Endothelial cell of umbilical vein (primary cell): ENCODE measurements around the gene MERTK. TPM values are rescaled to one million over a fixed set of nuclear protein-coding genes. Genes with fewer than 3 reads are reported as not detected.
"Not testable (repeated sequence)": the region's sequence is repeated elsewhere in the genome, so short reads cannot be mapped to it uniquely, and the experiment has no call there.

ENCODE experiments used
- BruUV-seq: library from RNA; stranded (reverse); fragments of 400-500 nt; replicated peaks from 2 replicates; lab custom pipeline; 2021; lab: Mats Ljungman, UMichigan
- CTCF ChIA-PET: fragments of 300-600, 350-600 bp; sonication (Branson Sonifier 250); formaldehyde crosslinking; loops from one replicate; lab custom pipeline; 2021; ENCODE audit warnings: antibody characterized with exemption, inconsistent platforms; lab: Charles Lee
- POLR2A ChIA-PET: fragments of 300-600, 350-600 bp; sonication (Branson Sonifier 250); formaldehyde crosslinking; loops from one replicate; lab custom pipeline; 2021; ENCODE audit warnings: antibody characterized with exemption, inconsistent platforms; lab: Charles Lee
- DNase-seq: peaks from one replicate; pipeline ENCODE4 v3.0.0-alpha.2; 2011; ENCODE audit warnings: low read depth, low spot score
- FAIRE-seq: peaks from 2 replicates; lab custom pipeline; 2011; peaks lifted over from hg19 to GRCh38; lab: Jason Lieb, UNC
- H2AFZ ChIP-seq: 2 replicates; pipeline ENCODE4 v1.6.0; 2012; ENCODE audit warnings: low read depth, low read length, control low read depth, inconsistent platforms
- H3K27ac ChIP-seq: 2 replicates; pipeline ENCODE4 v1.5.1; 2011; ENCODE audit warnings: low read depth, mild to moderate bottlenecking, control low read depth, low read length, moderate library complexity; ENCODE audit not compliant: insufficient read depth
- H3K27me3 ChIP-seq, 2 experiments: 2 replicates each; pipeline versions ENCODE4 v1.6.0 to v1.6.1; 2011; ENCODE audit warnings: low read length in 2 of 2, mixed read lengths in 1 of 2; ENCODE audit not compliant: control insufficient read depth in 2 of 2, insufficient read depth in 2 of 2
- H3K36me3 ChIP-seq, 2 experiments: 2 replicates in 1 of 2; 3 replicates in 1 of 2; pipeline ENCODE4 v1.5.1; 2011; ENCODE audit warnings: low read length in 2 of 2, mild to moderate bottlenecking in 1 of 2, moderate library complexity in 1 of 2; ENCODE audit not compliant: control insufficient read depth in 2 of 2, insufficient read depth in 2 of 2; ENCODE audit errors: extremely low read depth in 1 of 2
- H3K4me1 ChIP-seq: 3 replicates; pipeline ENCODE4 v1.5.1; 2011; ENCODE audit warnings: mild to moderate bottlenecking, low read length; ENCODE audit not compliant: control insufficient read depth, insufficient read depth; ENCODE audit errors: extremely low read depth
- H3K4me2 ChIP-seq: 2 replicates; pipeline ENCODE4 v1.6.1; 2011; ENCODE audit warnings: low read length, control low read depth, mixed read lengths; ENCODE audit not compliant: insufficient read depth
- H3K4me3 ChIP-seq, 3 experiments: fragments of 200-600 bp in 1 of 3; sonication (generic), shearing (Covaris generic) in 1 of 3; replicated peaks in 1 of 3; 2 replicates each; pipeline ENCODE4 v1.5.1; 2011 to 2016; ENCODE audit warnings: control low read depth in 3 of 3, low read length in 3 of 3, mild to moderate bottlenecking in 2 of 3, inconsistent platforms in 1 of 3, low read depth in 1 of 3, moderate library complexity in 1 of 3; ENCODE audit not compliant: insufficient read depth in 1 of 3
- H3K79me2 ChIP-seq: 2 replicates; pipeline ENCODE4 v1.6.0; 2012; ENCODE audit warnings: low read length, inconsistent platforms; ENCODE audit not compliant: control insufficient read depth, insufficient read depth
- H3K9ac ChIP-seq: replicated peaks from 2 replicates; pipeline ENCODE3; 2011; ENCODE audit warnings: low read length, control low read depth; ENCODE audit not compliant: insufficient read depth; ENCODE audit errors: extremely low read depth
- H3K9me1 ChIP-seq: replicated peaks from 3 replicates; pipeline ENCODE4 v1.6.0; 2011; ENCODE audit warnings: mild to moderate bottlenecking, low read length; ENCODE audit not compliant: control insufficient read depth, insufficient read depth; ENCODE audit errors: extremely low read depth
- H3K9me3 ChIP-seq: replicated peaks from 2 replicates; pipeline ENCODE4 v1.5.1; 2012; ENCODE audit warnings: low read length, inconsistent platforms; ENCODE audit not compliant: control insufficient read depth, insufficient read depth
- H4K20me1 ChIP-seq: replicated peaks from 2 replicates; pipeline ENCODE3; 2011; ENCODE audit warnings: mild to moderate bottlenecking, low read length; ENCODE audit not compliant: control insufficient read depth, insufficient read depth; ENCODE audit errors: extremely low read depth
- EZH2 ChIP-seq: IDR thresholded peaks from 2 replicates; pipeline ENCODE4 v1.6.1; 2012; ENCODE audit warnings: borderline replicate concordance, low read depth, mild to moderate bottlenecking, moderate library complexity, low read length, inconsistent platforms; ENCODE audit not compliant: severe bottlenecking
- FOS ChIP-seq: IDR thresholded peaks from 2 replicates; pipeline ENCODE4 v1.6.1; 2011; ENCODE audit warnings: mild to moderate bottlenecking, low read length, moderate library complexity, borderline replicate concordance; ENCODE audit not compliant: insufficient read depth
- GATA2 ChIP-seq: IDR thresholded peaks from 2 replicates; pipeline ENCODE4 v1.7.0; 2011; ENCODE audit warnings: low read depth, mild to moderate bottlenecking, moderate library complexity, mixed read lengths, low read length; ENCODE audit not compliant: insufficient read length, insufficient read depth
- JUN ChIP-seq: IDR thresholded peaks from 2 replicates; pipeline ENCODE4 v1.6.1; 2011; ENCODE audit warnings: borderline replicate concordance, low read depth; ENCODE audit not compliant: insufficient read length, insufficient read depth
- MYC ChIP-seq: IDR thresholded peaks from one replicate; pipeline ENCODE4 v1.6.1; 2011; ENCODE audit warnings: mild to moderate bottlenecking, low read depth, low read length
- dilution Hi-C: fragments of 300-500 bp; cut with MboI; formaldehyde crosslinking; loops from one replicate; pipeline ENCODE4 v1.15.0; 2019; ENCODE audit warnings: low sequenced_read_pairs; ENCODE audit not compliant: extremely low pct_ligation_motif_present
- intact Hi-C: fragments of 100-400 bp; cut with micrococcal nuclease; formaldehyde crosslinking; loops from one replicate; pipeline ENCODE4 v1.10.0; 2022
- polyA plus RNA-seq, 4 experiments: library from polyadenylated mRNA; depleted of rRNA in 3 of 4; stranded (reverse) in 3 of 4; unstranded in 1 of 4; fragments of >200 nt; gene quantifications; 2 replicates each; pipeline versions ENCODE4 v1.2.1 to v1.2.3, GENCODE V29; 2011 to 2012; ENCODE audit warnings: missing spikeins in 1 of 4
- total RNA-seq: library from RNA; stranded (reverse); gene quantifications from 2 replicates; pipeline ENCODE4 v1.2.3, GENCODE V29; 2021
- TF ChIP-seq, protein P1 (sequence below): IDR thresholded peaks from 2 replicates; pipeline ENCODE4 v1.6.1; 2011; ENCODE audit not compliant: insufficient read depth, insufficient read length

Gene MERTK
- total and polyA plus RNA-seq, 2 donors (not counting 3 experiments of a cell fraction or from before 2014, with no cell fraction given): 37.3 to 39.6 TPM

DNA sequence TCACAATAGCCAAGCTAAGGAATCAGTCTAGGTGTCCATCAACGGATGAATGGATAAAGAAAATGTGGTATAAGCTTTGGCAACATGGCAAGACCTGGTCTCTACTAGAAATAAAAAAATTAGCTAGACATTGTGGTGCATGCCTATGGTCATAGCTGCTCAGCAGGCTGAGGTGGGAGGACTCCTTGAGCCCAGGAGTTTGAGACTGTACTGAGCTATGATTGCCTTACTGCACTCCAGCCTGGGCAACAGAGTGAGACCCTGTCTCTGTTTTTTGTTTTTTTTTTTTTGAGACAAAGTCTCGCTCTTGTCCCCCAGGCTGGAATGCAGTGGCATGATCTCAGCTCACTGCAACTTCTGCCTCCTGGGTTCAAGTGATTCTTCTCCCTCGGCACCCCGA lies 11.6 kb downstream of the MERTK start:
- peaks cover 30% of the 10 kb centered on the region for H3K79me2 ChIP-seq
- FAIRE-seq, dilution Hi-C loops, H3K4me2 ChIP-seq, H3K9ac ChIP-seq, H3K36me3 ChIP-seq, H3K27ac ChIP-seq, BruUV-seq, H3K27me3 ChIP-seq, H4K20me1 ChIP-seq, H3K9me1 ChIP-seq, DNase-seq, H3K9me3 ChIP-seq, H2AFZ ChIP-seq, POLR2A ChIA-PET, H3K4me3 ChIP-seq, intact Hi-C loops: not testable (repeated sequence)
- CTCF ChIA-PET: interaction anchor here (0.8 to 2.0 kb wide), 4 partner anchors 9 to 95 kb away, joined by 3 to 9 read pairs (median 3); partner anchors contain the start of gene MERTK
- H3K4me1 ChIP-seq: peaks cover 13% of the 10 kb centered on the region

DNA sequence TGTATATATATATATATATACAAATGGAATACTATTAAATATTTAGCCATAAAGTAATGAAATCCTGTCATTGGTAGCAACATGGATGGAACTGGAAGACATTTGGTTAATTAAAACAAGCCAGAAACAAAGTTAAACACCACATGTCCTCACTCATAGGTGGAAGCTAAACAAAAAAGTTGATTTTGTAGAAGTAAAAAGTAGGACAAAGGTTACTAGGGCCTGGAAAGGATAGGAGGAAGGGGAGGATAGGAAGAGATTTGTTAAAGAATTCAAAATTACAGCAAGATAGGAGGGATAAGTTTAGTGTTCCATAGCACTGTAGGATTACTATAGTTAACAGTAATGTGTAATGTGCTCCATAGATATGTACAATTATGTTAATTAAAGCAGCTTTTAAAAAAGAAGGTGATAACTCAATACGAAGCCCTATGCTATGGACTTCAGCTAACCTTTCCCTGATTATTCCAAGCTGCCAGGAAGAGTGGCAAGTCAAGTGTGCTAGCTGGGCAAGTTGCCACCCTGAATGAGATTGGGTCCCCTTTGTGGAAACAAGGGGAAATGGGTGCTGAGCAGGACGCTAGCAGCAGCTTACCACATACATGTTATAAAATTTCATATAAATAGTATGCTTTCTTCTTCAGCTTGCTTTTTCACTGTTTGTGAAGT lies 12.3 kb downstream of the MERTK start:
- Histone ChIP-seq H4K20me1 (no peaks in the 10 kb centered on the region), H2AFZ (no peak overlapping the region), H3K4me1 (peaks cover 11% of the 10 kb centered on the region), H3K27me3 (no peaks in the 10 kb centered on the region), H3K79me2 (peaks cover 27% of the 10 kb centered on the region), H3K27ac (no peak overlapping the region), H3K4me3 (no peak overlapping the region), H3K36me3 (no peaks in the 10 kb centered on the region), H3K9ac (no peak overlapping the region), H3K4me2 (no peak overlapping the region), H3K9me3 (no peaks in the 10 kb centered on the region), H3K9me1 (no peaks in the 10 kb centered on the region)
- intact Hi-C loops (no loop called here), dilution Hi-C loops (no loop called here)
- CTCF ChIA-PET: interaction anchor here (1.2 to 2.0 kb wide), 3 partner anchors 8 to 12 kb away, joined by 3 to 9 read pairs (median 3); partner anchors contain the start of gene MERTK
- FAIRE-seq (no peak), DNase-seq (no peak)
- no peak for TF ChIP-seq JUN
- no peak for TF ChIP-seq GATA2
- TF ChIP-seq, protein P1, sequence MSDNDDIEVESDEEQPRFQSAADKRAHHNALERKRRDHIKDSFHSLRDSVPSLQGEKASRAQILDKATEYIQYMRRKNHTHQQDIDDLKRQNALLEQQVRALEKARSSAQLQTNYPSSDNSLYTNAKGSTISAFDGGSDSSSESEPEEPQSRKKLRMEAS: no peak
- TF ChIP-seq EZH2: no peak
- TF ChIP-seq FOS: no peak
- TF ChIP-seq MYC: no peak
- BruUV-seq: no TSS peak
- POLR2A ChIA-PET: no interaction called here

DNA sequence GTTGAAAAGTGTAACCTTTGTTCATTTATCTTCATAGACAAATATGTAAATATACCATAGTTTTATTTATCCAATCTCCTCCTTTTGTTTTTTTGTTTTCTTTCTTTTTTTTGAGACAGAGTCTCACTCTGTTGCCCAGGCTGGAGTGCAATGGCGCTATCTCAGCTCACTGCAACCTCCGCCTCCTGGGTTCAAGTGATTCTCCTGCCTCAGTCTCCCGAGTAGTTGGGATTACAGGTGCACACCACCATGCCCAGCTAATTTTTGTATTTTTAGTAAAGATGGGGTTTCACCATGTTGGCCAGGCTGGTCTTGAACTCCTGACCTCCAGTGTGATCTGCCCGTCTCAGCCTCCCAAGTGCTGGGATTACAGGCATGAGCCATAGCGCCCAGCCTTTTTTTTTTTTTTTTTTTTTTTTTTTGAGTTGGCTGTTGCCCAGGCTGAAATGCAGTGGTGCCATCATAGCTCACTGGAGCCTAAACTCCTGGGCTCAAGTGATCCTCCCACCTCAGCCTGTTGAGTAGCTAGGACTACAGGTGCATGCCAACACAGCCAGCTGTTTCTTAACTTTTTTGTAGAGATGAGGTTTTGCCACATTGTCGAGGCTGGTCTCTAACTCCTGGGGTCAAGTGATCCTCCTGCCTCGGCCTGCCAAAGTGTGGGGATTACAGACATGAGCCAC lies 13.0 kb downstream of the MERTK start:
- DNase-seq, H4K20me1 ChIP-seq, H3K4me3 ChIP-seq, POLR2A ChIA-PET, H3K9me1 ChIP-seq, H3K27me3 ChIP-seq, H3K4me1 ChIP-seq, dilution Hi-C loops, H3K4me2 ChIP-seq, intact Hi-C loops, H2AFZ ChIP-seq, H3K27ac ChIP-seq, BruUV-seq, H3K9me3 ChIP-seq, H3K9ac ChIP-seq, FAIRE-seq, H3K36me3 ChIP-seq: not testable (repeated sequence)
- CTCF ChIA-PET: interaction anchor here (0.7 to 2.0 kb wide), 3 partner anchors 8 to 13 kb away, joined by 3 to 9 read pairs (median 3); partner anchors contain the start of gene MERTK
- H3K79me2 ChIP-seq: peaks cover 27% of the 10 kb centered on the region
